Ovary (tissue), 9 donors: ENCODE results near the gene P2RY12. TPM values are rescaled to one million over a fixed set of nuclear protein-coding genes. Genes with fewer than 3 reads are reported as not detected.

Source experiments
- DNase-seq, 5 donors: peaks; one replicate each; pipeline ENCODE4 v3.0.0-alpha.2; 2019 to 2020
- H3K27ac ChIP-seq, 2 donors: fragments of 200-600 bp; one replicate each; pipeline versions ENCODE4 v1.5.1 to v1.8.0; 2019 to 2022
- H3K27me3 ChIP-seq: fragments of 200-600 bp; one replicate; pipeline ENCODE4 v1.8.0; 2022
- H3K36me3 ChIP-seq: fragments of 200-600 bp; sonication (generic); one replicate; pipeline ENCODE4 v1.5.1; 2019
- H3K4me1 ChIP-seq: one replicate; pipeline ENCODE4 v1.8.1; 2013; ENCODE audit warnings: mild to moderate bottlenecking, moderate library complexity; ENCODE audit not compliant: insufficient read depth
- H3K4me3 ChIP-seq: fragments of 200-600 bp; sonication (generic); one replicate; pipeline ENCODE4 v1.5.1; 2017
- H3K9me3 ChIP-seq, 2 donors: fragments of 200-600 bp in 1 of 2; sonication (generic) in 1 of 2; one replicate each; pipeline versions ENCODE4 v1.5.1 to v1.8.1; 2013 to 2019; ENCODE audit warnings: mild to moderate bottlenecking in 1 of 2, moderate library complexity in 1 of 2
- CTCF ChIP-seq, 3 donors: fragments of 450-650 bp in 2 of 3; fragments of 200-600 bp in 1 of 3; IDR thresholded peaks; one replicate each; pipeline versions ENCODE4 v1.5.1 to v1.8.0; 2016 to 2022; ENCODE audit warnings: antibody characterized with exemption in 3 of 3, mild to moderate bottlenecking in 1 of 3
- EP300 ChIP-seq: sonication (generic); formaldehyde crosslinking; IDR thresholded peaks from one replicate; pipeline ENCODE4 v1.6.1; 2017; ENCODE audit warnings: antibody characterized with exemption
- POLR2A ChIP-seq: fragments of 450-650 bp; IDR thresholded peaks from one replicate; pipeline ENCODE4 v1.6.1; 2017; ENCODE audit warnings: antibody characterized with exemption, mild to moderate bottlenecking, moderate library complexity
- WGBS, 3 donors: extraction: QIAGEN DNeasy Blood & Tissue Kit in 1 of 3; methylation state at CpG; one replicate each; pipeline versions ENCODE4 v1.1.5 to v1.1.7; 2013 to 2017; 5-methylcytosine and 5-hydroxymethylcytosine counted together
- intact Hi-C, 4 donors: fragments of 100-400 bp; cut with DNase I; formaldehyde crosslinking; loops; one replicate each; pipeline versions ENCODE4 v1.11.0 to v1.15.1; 2022 to 2023
- polyA plus RNA-seq, 2 donors: library from polyadenylated mRNA; stranded (reverse); fragments of 200-250 nt in 1 of 2; fragments of 350-450 nt in 1 of 2; fragmentation: Illumina TruSeq in 1 of 2; extraction: RNeasy Lipid Tissue Mini Kit (QIAGEN cat#74804) in 1 of 2; gene quantifications; one replicate each; pipeline ENCODE4 v1.2.3, GENCODE V29; 2013 to 2014
- total RNA-seq, 7 donors: library from RNA; depleted of rRNA in 2 of 7; stranded (reverse); fragments of >200 nt in 2 of 7; fragmentation: NEBNext Ultra II Directional in 3 of 7; extraction: Animal tissue kit (Norgen Biotek cat#: 25700) in 3 of 7; gene quantifications; one replicate each; pipeline versions ENCODE4 v1.1.0 to v1.2.4, GENCODE V29; 2016 to 2023
- donor health status: DM: no; HTN: no; CAD: no; lungs with moderate emphysema.
- donor health status: DM: no; HTN: no; CAD: no.
- donor health status: Bipolar disorder and iron deficiency.
- donor health status: DM: yes; HTN: yes; CAD: no.
- donor health status: DM: no; HTN: no; CAD: no.
- donor health status: DM: yes; HTN: yes; CAD: no.

P2RY12 gene
- total and polyA plus RNA-seq, 9 donors: 0.19 to 1.7 (median 0.69) TPM

GRCh38 chr3:151300539-151300938 lies 84.0 kb downstream of the P2RY12 start:
- H3K9me3 ChIP-seq: no peaks in the 10 kb centered on the region
- 76 to 92% (median 90%) methylated on average over 1 of the region's 1 CpG for WGBS, 3 donors
- no peak overlapping the region for H3K27ac ChIP-seq
- no peak for DNase-seq
- no peaks in the 10 kb centered on the region for H3K27me3 ChIP-seq
- no peak for TF ChIP-seq POLR2A
- no peak for TF ChIP-seq EP300
- no peak for TF ChIP-seq CTCF (IDR thresholded peaks at IDR 0.05)
- H3K4me3 ChIP-seq: no peak overlapping the region
- intact Hi-C loops: no loop called here
- H3K4me1 ChIP-seq: no peaks in the 10 kb centered on the region
- no peaks in the 10 kb centered on the region for H3K36me3 ChIP-seq

- intact Hi-C loops: no loop called here
- 86 to 96% (median 93%) methylated on average over 2 of the region's 2 CpGs for WGBS, 3 donors
- Histone ChIP-seq H3K27ac (no peak overlapping the region), H3K27me3 (no peaks in the 10 kb centered on the region), H3K4me3 (no peak overlapping the region), H3K4me1 (no peaks in the 10 kb centered on the region), H3K36me3 (no peaks in the 10 kb centered on the region), H3K9me3 (no peaks in the 10 kb centered on the region)
- no peak for DNase-seq
- TF ChIP-seq POLR2A: no peak
- TF ChIP-seq EP300: no peak
- no peak for TF ChIP-seq CTCF (IDR thresholded peaks at IDR 0.05)
Measured at GRCh38 chr3:151299006-151299405, 85.5 kb downstream of the P2RY12 start.

GRCh38 chr3:151297429-151297828 lies 87.1 kb downstream of the P2RY12 start:
- DNase-seq: no peak
- Histone ChIP-seq H3K4me3 (no peak overlapping the region), H3K27ac (no peak overlapping the region), H3K27me3 (no peaks in the 10 kb centered on the region), H3K9me3 (no peaks in the 10 kb centered on the region), H3K4me1 (no peaks in the 10 kb centered on the region), H3K36me3 (no peaks in the 10 kb centered on the region)
- 45 to 89% (median 68%) methylated on average over 2 of the region's 2 CpGs for WGBS, 3 donors
- intact Hi-C loops: no loop called here
- TF ChIP-seq EP300 (no peak), POLR2A (no peak), CTCF (IDR thresholded peaks at IDR 0.05) (no peak)

- Histone ChIP-seq H3K27me3 (no peaks in the 10 kb centered on the region), H3K4me1 (no peaks in the 10 kb centered on the region), H3K27ac (no peak overlapping the region), H3K9me3 (no peaks in the 10 kb centered on the region), H3K36me3 (no peaks in the 10 kb centered on the region), H3K4me3 (no peak overlapping the region)
- intact Hi-C loops: no loop called here
- DNase-seq: no peak
- 74 to 93% (median 92%) methylated on average over 3 of the region's 3 CpGs for WGBS, 3 donors
- TF ChIP-seq CTCF (IDR thresholded peaks at IDR 0.05) (no peak), EP300 (no peak), POLR2A (no peak)
Measured at GRCh38 chr3:151296226-151296625, 88.3 kb downstream of the P2RY12 start.

- Histone ChIP-seq H3K4me1 (no peaks in the 10 kb centered on the region), H3K4me3 (no peak overlapping the region), H3K36me3 (no peaks in the 10 kb centered on the region), H3K27ac (no peak overlapping the region), H3K27me3 (no peaks in the 10 kb centered on the region), H3K9me3 (no peaks in the 10 kb centered on the region)
- TF ChIP-seq EP300 (no peak), POLR2A (no peak), CTCF (IDR thresholded peaks at IDR 0.05) (no peak)
- no peak for DNase-seq
- intact Hi-C loops: no loop called here
- WGBS, 3 donors: 71 to 79% (median 77%) methylated on average over 6 of the region's 6 CpGs
Measured at GRCh38 chr3:151293127-151293526, 91.4 kb downstream of the P2RY12 start.
